ENCODE data around the gene CFAP299.

DNA sequence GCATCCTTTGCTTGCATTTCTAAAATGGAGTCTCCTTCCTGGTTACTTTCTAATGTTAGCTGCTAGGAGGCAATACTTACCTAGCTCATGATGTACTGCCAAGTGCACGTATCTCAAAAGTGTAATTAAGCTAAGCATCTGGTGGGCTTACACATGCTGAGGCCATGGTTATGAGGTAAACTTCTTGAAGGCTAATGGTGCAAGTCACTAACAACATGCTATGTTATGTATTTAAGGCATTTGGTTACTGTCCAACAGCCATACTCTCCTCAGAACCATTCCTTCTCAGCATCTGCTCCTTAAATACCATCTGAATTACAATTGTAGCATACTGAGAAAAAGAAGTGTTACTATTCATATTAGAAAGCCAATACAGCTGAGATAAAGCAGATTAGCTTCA, 376.4 kb downstream of the CFAP299 start:
- TF ChIP-seq, protein P1, sequence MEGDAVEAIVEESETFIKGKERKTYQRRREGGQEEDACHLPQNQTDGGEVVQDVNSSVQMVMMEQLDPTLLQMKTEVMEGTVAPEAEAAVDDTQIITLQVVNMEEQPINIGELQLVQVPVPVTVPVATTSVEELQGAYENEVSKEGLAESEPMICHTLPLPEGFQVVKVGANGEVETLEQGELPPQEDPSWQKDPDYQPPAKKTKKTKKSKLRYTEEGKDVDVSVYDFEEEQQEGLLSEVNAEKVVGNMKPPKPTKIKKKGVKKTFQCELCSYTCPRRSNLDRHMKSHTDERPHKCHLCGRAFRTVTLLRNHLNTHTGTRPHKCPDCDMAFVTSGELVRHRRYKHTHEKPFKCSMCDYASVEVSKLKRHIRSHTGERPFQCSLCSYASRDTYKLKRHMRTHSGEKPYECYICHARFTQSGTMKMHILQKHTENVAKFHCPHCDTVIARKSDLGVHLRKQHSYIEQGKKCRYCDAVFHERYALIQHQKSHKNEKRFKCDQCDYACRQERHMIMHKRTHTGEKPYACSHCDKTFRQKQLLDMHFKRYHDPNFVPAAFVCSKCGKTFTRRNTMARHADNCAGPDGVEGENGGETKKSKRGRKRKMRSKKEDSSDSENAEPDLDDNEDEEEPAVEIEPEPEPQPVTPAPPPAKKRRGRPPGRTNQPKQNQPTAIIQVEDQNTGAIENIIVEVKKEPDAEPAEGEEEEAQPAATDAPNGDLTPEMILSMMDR (conservative IDR thresholded peaks at IDR 0.05; ENCODE audit: low read length), result no peak
- TF ChIP-seq EZH2phosphoT487 (IDR thresholded peaks at IDR 0.05; ENCODE audit: borderline replicate concordance), result no peak

All from Loucy (cell line).